ENCODE data around the gene SGMS2. TPM values are rescaled to one million over a fixed set of nuclear protein-coding genes. Genes with fewer than 3 reads are reported as not detected.
A peak's percentile ranks its signal among the peaks of the same experiment; 100 is the strongest.

SGMS2 gene
- total and polyA plus RNA-seq, 2 of the 13 experiments (the other 11 are each of a cell fraction or from before 2014, with no cell fraction given), result 1.2 to 1.7 TPM

GRCh38 chr4:107793996-107794395, 30.7 kb upstream of the SGMS2 start:
- no peak for TF ChIP-seq ZNF766 (CRISPR knock-in tag; IDR thresholded peaks at IDR 0.05; ENCODE audit: borderline replicate concordance)
- TF ChIP-seq ZNF878 (CRISPR knock-in tag; IDR thresholded peaks at IDR 0.05), result no peak
- no peak overlapping the region for H3K9ac ChIP-seq (ENCODE audit: insufficient read depth, low read depth, low read length)
- no peaks in the 10 kb centered on the region for H4K20me1 ChIP-seq (ENCODE audit: insufficient read depth, low read length)
- ATAC-seq (no peak), FAIRE-seq (no peak), DNase-seq (ENCODE audit: low spot score) (no peak)
- WGBS (ENCODE audit: low lambda C conversion rate), result 0% methylated on average over 1 of the region's 2 CpGs
- ChIA-PET POLR2A (no interaction called here), CTCF (ENCODE audit: low intra/inter-chr PET ratio, low total read pairs) (no interaction called here)
- H3K4me1 ChIP-seq (ENCODE audit: insufficient read depth, low read length), result no peaks in the 10 kb centered on the region
- H3K27me3 ChIP-seq (ENCODE audit: control insufficient read depth in 1 of 2, insufficient read depth in 2 of 2, low read length in 2 of 2), result no peaks in the 10 kb centered on the region; a peak in 1 of 5 replicates
- no peak overlapping the region for H2AFZ ChIP-seq (ENCODE audit: low read length)
- H3K9me3 ChIP-seq (ENCODE audit: low read length), result no peaks in the 10 kb centered on the region
- intact Hi-C loops (cut with micrococcal nuclease; ENCODE audit: unreplicated experiment), result no loop called here
- in situ Hi-C loops (cut with HindIII; ENCODE audit: extremely low pct_ligation_motif_present, low pct_unique_long_range_greater_than_20kb), result no loop called here
- no peaks in the 10 kb centered on the region for H3K36me3 ChIP-seq (replicated peaks in 1 of 2; ENCODE audit: control insufficient read depth in 1 of 2, insufficient read depth in 2 of 2, low read length in 2 of 2)
- no peak overlapping the region for H3K27ac ChIP-seq (ENCODE audit: extremely low read length, insufficient read depth, low read length)
- no peaks in the 10 kb centered on the region for H3K79me2 ChIP-seq (ENCODE audit: insufficient read depth, low read length)
- BruUV-seq (replicated peaks), result no TSS peak
- no peak overlapping the region for H3K4me2 ChIP-seq (ENCODE audit: low read depth, low read length)
- H3K4me3 ChIP-seq (replicated peaks in 1 of 3; ENCODE audit: insufficient read depth in 1 of 3, low read depth in 2 of 3, low read length in 3 of 3), result no peak overlapping the region

- intact Hi-C loops (cut with micrococcal nuclease; ENCODE audit: unreplicated experiment), result no loop called here
- WGBS (ENCODE audit: low lambda C conversion rate), result 27% methylated on average over 9 of the region's 10 CpGs
- peak overlapping the region; percentile 57 for H2AFZ ChIP-seq (ENCODE audit: low read length)
Measured at GRCh38 chr4:107799669-107800450, 24.9 kb upstream of the SGMS2 start.

More at GRCh38 chr4:107799669-107800450, 24.9 kb upstream of the SGMS2 start:
- ChIA-PET CTCF (ENCODE audit: low intra/inter-chr PET ratio, low total read pairs) (no interaction called here), POLR2A (no interaction called here)
- H3K9me3 ChIP-seq (ENCODE audit: low read length), result no peaks in the 10 kb centered on the region
- no peak overlapping the region for H3K9ac ChIP-seq (ENCODE audit: insufficient read depth, low read depth, low read length)
- ATAC-seq, result peak; percentile 67; the same call in 2 of the 3 replicates
- no peak overlapping the region for H3K4me3 ChIP-seq (replicated peaks in 1 of 3; ENCODE audit: insufficient read depth in 1 of 3, low read depth in 2 of 3, low read length in 3 of 3)
- no peak overlapping the region for H3K27ac ChIP-seq (ENCODE audit: extremely low read length, insufficient read depth, low read length)
- H3K36me3 ChIP-seq (replicated peaks in 1 of 2; ENCODE audit: control insufficient read depth in 1 of 2, insufficient read depth in 2 of 2, low read length in 2 of 2), result no peaks in the 10 kb centered on the region
- no peaks in the 10 kb centered on the region for H3K4me1 ChIP-seq (ENCODE audit: insufficient read depth, low read length)
- no peak for DNase-seq (ENCODE audit: low spot score)
- no peaks in the 10 kb centered on the region for H3K27me3 ChIP-seq (ENCODE audit: control insufficient read depth in 1 of 2, insufficient read depth in 2 of 2, low read length in 2 of 2)
- FAIRE-seq, result no peak
- TF ChIP-seq IRF2 (CRISPR knock-in tag; IDR thresholded peaks at IDR 0.05), result no peak
- TF ChIP-seq ZNF549 (CRISPR knock-in tag; IDR thresholded peaks at IDR 0.05), result no peak
- no peak for TF ChIP-seq ZNF318 (CRISPR knock-in tag; IDR thresholded peaks at IDR 0.05)
- no peak for TF ChIP-seq ELK4 (CRISPR knock-in tag; IDR thresholded peaks at IDR 0.05; ENCODE audit: borderline replicate concordance)
- TF ChIP-seq ZNF160 (CRISPR knock-in tag; IDR thresholded peaks at IDR 0.05), result no peak
- no peak for TF ChIP-seq BRD4 (CRISPR knock-in tag; IDR thresholded peaks at IDR 0.05)
- BruUV-seq (replicated peaks), result no TSS peak
- H3K79me2 ChIP-seq (ENCODE audit: insufficient read depth, low read length), result no peaks in the 10 kb centered on the region
- H4K20me1 ChIP-seq (ENCODE audit: insufficient read depth, low read length), result no peaks in the 10 kb centered on the region
- peak overlapping the region; percentile 37; the same call in 1 of the 2 replicates for H3K4me2 ChIP-seq (ENCODE audit: low read depth, low read length)
- in situ Hi-C loops (cut with HindIII; ENCODE audit: extremely low pct_ligation_motif_present, low pct_unique_long_range_greater_than_20kb), result no loop called here
